ENCODE data around the gene ERCC2.

Gene ERCC2

DNA sequence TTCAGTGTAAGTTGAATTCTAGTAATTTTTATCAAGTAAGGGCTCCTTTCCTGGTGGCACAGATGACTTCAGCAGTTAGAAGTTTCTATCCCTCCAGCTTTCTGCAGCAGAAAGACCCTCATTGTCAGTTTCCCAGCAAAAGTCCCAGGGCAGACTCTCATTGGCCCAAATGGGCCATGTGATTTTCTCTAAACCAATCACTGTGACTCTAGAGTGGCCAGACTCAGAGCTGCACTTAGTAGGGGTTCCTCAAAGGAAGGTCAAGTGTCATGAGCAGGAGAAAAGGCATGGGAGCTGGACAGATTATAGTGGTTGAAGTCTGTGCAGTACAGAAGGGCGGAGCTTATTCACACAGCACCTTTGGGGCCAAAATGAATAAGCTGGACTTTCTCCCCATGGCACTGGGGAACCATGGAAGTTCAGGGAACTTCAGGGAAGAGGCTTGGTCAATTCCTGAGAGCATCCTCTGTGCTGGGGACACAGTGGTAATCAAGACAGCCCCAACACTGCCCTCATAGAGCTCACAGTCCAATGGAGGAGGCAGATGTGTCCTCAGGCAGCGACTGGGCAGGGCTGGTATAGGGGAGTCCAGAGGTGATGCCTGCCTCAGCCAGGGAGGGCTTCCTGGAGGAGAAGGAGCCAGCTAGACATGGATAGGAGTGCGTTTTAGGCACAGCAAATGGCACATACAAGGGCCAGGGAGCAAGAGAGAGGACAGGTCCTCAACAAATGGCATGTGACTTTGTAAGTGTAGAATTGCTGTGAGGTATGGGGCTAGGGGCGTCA, 66.0 kb downstream of the ERCC2 start:
- H3K27me3 ChIP-seq (ENCODE audit: low read depth), result no peaks in the 10 kb centered on the region
- DNase-seq (ENCODE audit: low spot score in 2 of 2), result no peak
- H3K36me3 ChIP-seq (replicated peaks), result no peaks in the 10 kb centered on the region
- in situ Hi-C loops (cut with MboI; ENCODE audit: low sequenced_read_pairs), result no loop called here
- H3K4me1 ChIP-seq, result peaks cover 5% of the 10 kb centered on the region
- H3K9me3 ChIP-seq, result no peaks in the 10 kb centered on the region
- H3K4me3 ChIP-seq, result no peak overlapping the region

DNA sequence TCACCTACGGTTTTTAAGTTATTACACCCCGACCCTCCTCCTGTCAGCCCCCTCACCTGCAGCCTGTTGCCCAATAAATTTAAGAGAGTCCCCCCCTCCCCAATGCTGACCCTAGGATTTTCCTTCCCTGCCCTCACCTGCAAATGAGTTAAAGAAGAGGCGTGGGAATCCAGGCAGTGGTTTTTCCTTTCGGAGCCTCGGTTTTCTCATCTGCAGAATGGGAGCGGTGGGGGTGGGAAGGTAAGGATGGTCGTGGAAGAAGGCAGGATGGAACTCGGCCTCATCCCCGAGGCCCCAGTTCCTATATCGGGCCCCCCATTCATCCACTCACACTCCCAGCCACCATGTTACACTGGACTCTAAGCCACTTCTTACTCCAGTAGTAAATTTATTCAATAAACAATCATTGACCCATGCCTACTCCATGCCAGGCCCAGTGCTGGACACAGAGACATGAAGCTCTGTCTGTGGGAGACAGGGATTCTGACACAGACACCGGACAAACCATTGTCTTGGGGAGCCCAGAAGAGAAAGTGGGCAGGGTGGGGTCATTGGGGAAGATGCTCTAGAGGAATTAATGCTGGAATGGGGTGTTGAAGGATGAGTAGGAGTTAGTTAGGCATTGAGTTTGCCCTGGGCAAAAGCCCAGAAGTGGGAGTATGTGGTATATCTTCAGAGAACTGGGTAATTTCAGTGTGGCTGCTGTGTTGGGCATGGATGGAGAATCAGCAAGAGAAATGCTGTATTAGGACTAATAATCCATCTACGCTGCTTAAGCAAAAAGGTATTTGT, 66.9 kb downstream of the ERCC2 start:
- Histone ChIP-seq H3K27me3 (ENCODE audit: low read depth) (no peaks in the 10 kb centered on the region), H3K4me1 (peaks cover 5% of the 10 kb centered on the region), H3K4me3 (no peak overlapping the region), H3K9me3 (no peaks in the 10 kb centered on the region), H3K36me3 (replicated peaks) (no peaks in the 10 kb centered on the region)
- DNase-seq (ENCODE audit: low spot score in 2 of 2), result no peak
- in situ Hi-C loops (cut with MboI; ENCODE audit: low sequenced_read_pairs), result no loop called here

DNA sequence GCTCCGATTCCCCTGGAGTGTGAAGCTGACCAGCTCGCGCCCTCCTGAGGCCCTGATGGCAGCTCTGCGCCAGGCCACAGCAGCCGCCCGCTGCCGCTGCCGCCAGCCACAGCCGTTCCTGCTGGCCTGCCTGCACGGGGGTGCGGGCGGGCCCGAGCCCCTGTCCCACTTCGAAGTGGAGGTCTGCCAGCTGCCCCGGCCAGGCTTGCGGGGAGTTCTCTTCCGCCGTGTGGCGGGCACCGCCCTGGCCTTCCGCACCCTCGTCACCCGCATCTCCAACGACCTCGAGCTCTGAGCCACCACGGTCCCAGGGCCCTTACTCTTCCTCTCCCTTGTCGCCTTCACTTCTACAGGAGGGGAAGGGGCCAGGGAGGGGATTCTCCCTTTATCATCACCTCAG, 68.0 kb downstream of the ERCC2 start:
- Histone ChIP-seq H3K4me1 (peaks cover 5% of the 10 kb centered on the region), H3K4me3 (no peak overlapping the region), H3K27me3 (ENCODE audit: low read depth) (no peaks in the 10 kb centered on the region), H3K36me3 (replicated peaks) (no peaks in the 10 kb centered on the region), H3K9me3 (no peaks in the 10 kb centered on the region)
- in situ Hi-C loops (cut with MboI; ENCODE audit: low sequenced_read_pairs), result no loop called here
- DNase-seq (ENCODE audit: low spot score in 2 of 2), result no peak
